Mucosa of descending colon (tissue), 3 donors: ENCODE data around the gene DIP2A. TPM values are rescaled to one million over a fixed set of nuclear protein-coding genes. Genes with fewer than 3 reads are reported as not detected.
A peak's percentile ranks its signal among the peaks of the same experiment; 100 is the strongest.

Experiments used
- ATAC-seq: fragments of 200-7000 bp; cut with Tn5 transposase; one replicate; pipeline ENCODE4 v1.9.1; 2020; ENCODE audit warnings: mild to moderate bottlenecking, moderate library complexity
- DNase-seq, 3 donors: peaks; one replicate each; pipeline ENCODE4 v3.0.0-alpha.2; 2020
- H3K36me3 ChIP-seq: fragments of 200-600 bp; one replicate; pipeline ENCODE4 v1.8.0; 2021; ENCODE audit warnings: low read depth, mild to moderate bottlenecking
- H3K4me1 ChIP-seq: fragments of 200-600 bp; one replicate; pipeline ENCODE4 v1.8.0; 2021; ENCODE audit warnings: low read depth, mild to moderate bottlenecking
- H3K4me3 ChIP-seq: fragments of 200-600 bp; one replicate; pipeline ENCODE4 v1.8.0; 2021; ENCODE audit warnings: mild to moderate bottlenecking
- H3K9me3 ChIP-seq: fragments of 200-600 bp; one replicate; pipeline ENCODE4 v1.8.0; 2021; ENCODE audit warnings: mild to moderate bottlenecking
- CTCF ChIP-seq: fragments of 200-600 bp; IDR thresholded peaks from one replicate; pipeline ENCODE4 v1.8.0; 2022; ENCODE audit warnings: antibody characterized with exemption, mild to moderate bottlenecking
- intact Hi-C, 2 donors: fragments of 100-400 bp; cut with DNase I in 1 of 2; cut with micrococcal nuclease in 1 of 2; formaldehyde crosslinking; loops; one replicate each; pipeline versions ENCODE4 v1.11.0 to v1.11.1; 2022; cut with DNase I, micrococcal nuclease
- total RNA-seq, 3 donors: library from RNA; stranded (reverse); fragmentation: NEBNext Ultra II Directional in 2 of 3; extraction: Animal tissue kit (Norgen Biotek cat#: 25700) in 2 of 3; gene quantifications; one replicate each; pipeline versions ENCODE4 v1.2.1 to v1.2.4, GENCODE V29; 2021 to 2023
- donor health status: DM: no; HTN: no; CAD: no; lungs with moderate emphysema.
- donor health status: DM: no; HTN: no; CAD: no.
- donor health status: DM: no; HTN: yes; CAD: no.

Gene DIP2A
- total RNA-seq, 3 donors from 2014 or later, result 43.8 to 56.7 (median 49.3) TPM

DNA sequence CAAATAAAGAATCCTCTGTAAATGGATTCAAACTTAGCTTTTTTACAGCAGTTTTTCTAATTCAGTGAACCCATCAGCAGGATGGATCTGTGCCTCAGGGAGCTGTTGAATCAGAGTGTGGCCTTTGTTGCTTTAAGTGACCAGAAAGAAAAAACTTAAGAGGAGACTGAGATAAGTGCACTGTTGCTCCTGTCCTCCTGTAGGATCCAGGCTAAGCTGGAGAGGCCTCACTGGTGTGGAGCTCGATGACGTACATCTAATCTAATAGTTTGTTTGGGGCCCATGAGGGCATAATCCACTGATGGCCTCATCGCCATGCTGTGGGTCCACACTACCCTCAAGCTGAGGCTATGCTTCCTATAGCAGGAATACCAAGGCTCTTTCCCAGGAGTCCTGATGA is 10.6 kb downstream of the DIP2A start:
- no peak for TF ChIP-seq CTCF
- ATAC-seq, result no peak
- no peak for DNase-seq
- Histone ChIP-seq H3K4me1 (no peaks in the 10 kb centered on the region), H3K4me3 (no peak overlapping the region), H3K9me3 (no peaks in the 10 kb centered on the region), H3K36me3 (no peaks in the 10 kb centered on the region)
- intact Hi-C loops, result no loop called here

DNA sequence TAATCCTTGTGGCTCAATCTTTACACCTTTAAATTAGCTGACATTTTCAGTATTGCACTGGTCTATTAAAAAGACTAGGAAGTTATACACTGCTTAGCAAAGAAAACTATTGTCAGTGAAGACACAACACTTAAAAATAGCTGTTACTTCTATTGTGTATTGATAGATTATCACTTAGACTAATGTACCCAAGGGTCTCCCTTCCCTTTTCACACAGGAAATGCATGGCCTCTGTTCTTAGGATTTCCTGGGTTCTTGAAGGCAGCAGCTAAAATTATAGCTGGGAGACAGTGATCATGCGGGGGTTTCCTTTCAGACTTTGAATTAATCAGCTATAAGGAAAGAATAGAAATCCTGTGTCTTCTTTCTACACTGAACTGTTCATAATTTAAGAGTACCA is 12.8 kb downstream of the DIP2A start:
- no peak for ATAC-seq
- intact Hi-C loops, result no loop called here
- TF ChIP-seq CTCF, result no peak
- Histone ChIP-seq H3K36me3 (no peaks in the 10 kb centered on the region), H3K9me3 (no peaks in the 10 kb centered on the region), H3K4me1 (no peaks in the 10 kb centered on the region), H3K4me3 (no peak overlapping the region)
- DNase-seq, result no peak

- Histone ChIP-seq H3K4me3 (no peak overlapping the region), H3K4me1 (no peaks in the 10 kb centered on the region), H3K36me3 (no peaks in the 10 kb centered on the region), H3K9me3 (no peaks in the 10 kb centered on the region)
- no peak for TF ChIP-seq CTCF
- intact Hi-C loops, result no loop called here
- DNase-seq, result no peak
- peak; percentile 44 for ATAC-seq
Measured at GRCh38 chr21:46472246-46472645, 13.6 kb downstream of the DIP2A start.

DNA sequence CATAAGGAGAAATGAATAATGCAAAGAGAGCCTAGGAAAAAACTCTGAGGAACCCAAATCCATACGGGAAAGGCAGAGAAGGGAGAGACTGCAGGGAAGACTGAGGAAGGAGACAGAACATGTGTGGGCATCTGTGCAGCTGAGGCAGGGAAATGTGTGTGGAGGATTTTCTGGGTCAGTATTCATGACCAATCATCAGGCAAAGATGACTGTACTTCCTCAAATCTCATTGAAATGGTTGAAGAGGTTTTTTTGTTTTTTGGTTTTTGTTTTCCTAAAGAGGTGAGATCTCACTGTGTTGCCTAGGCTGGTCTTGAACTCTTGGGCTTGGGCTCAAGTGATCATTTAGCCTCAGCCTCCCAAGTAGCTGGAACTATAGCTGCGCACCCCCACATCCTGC is 15.7 kb downstream of the DIP2A start:
- ATAC-seq (no peak), DNase-seq (no peak)
- Histone ChIP-seq H3K4me3 (no peak overlapping the region), H3K4me1 (no peaks in the 10 kb centered on the region), H3K36me3 (no peaks in the 10 kb centered on the region), H3K9me3 (no peaks in the 10 kb centered on the region)
- TF ChIP-seq CTCF, result no peak
- intact Hi-C loops, result no loop called here

DNA sequence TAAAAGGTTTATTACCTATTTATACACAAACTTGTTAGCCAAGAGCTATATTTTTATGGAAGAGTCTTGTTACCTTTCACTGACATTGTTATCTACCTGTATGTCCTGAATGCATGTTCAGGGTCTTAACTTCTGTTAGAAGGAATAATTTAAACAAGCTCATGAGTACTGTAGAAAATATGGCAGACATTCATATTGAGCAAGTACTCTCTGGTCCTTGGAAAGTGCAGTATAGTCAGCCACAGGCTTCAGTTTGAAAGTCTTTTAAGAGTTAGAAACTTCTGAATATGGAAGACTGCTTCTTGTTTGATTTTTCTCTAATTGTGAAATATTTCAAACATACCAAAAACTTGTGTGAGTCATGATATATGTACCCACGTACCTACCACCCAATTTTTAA is 16.6 kb downstream of the DIP2A start:
- no peaks in the 10 kb centered on the region for H3K9me3 ChIP-seq
- no peak overlapping the region for H3K4me3 ChIP-seq
- no peak for TF ChIP-seq CTCF
- no peaks in the 10 kb centered on the region for H3K4me1 ChIP-seq
- intact Hi-C loops, result no loop called here
- DNase-seq (no peak), ATAC-seq (no peak)
- H3K36me3 ChIP-seq, result no peaks in the 10 kb centered on the region

GRCh38 chr21:46477765-46478164 is 19.1 kb downstream of the DIP2A start:
- Histone ChIP-seq H3K9me3 (no peaks in the 10 kb centered on the region), H3K36me3 (no peaks in the 10 kb centered on the region), H3K4me3 (no peak overlapping the region), H3K4me1 (no peaks in the 10 kb centered on the region)
- TF ChIP-seq CTCF, result no peak
- intact Hi-C loops, result no loop called here
- ATAC-seq, result no peak
- DNase-seq, result no peak
